ENCODE results near the gene CACNA2D3.

Gene CACNA2D3

GRCh38 chr3:54243960-54244682 is 121.8 kb downstream of the CACNA2D3 start:
- Histone ChIP-seq H3K9ac (ENCODE audit: low read length) (no peak overlapping the region), H3K79me2 (ENCODE audit: insufficient read depth, low read length) (no peaks in the 10 kb centered on the region), H4K20me1 (ENCODE audit: low read depth, low read length) (no peaks in the 10 kb centered on the region), H3K9me2 (replicated peaks; ENCODE audit: insufficient read depth, low read length) (no peaks in the 10 kb centered on the region), H3K4me2 (ENCODE audit: low read depth, low read length, poor library complexity, severe bottlenecking) (no peak overlapping the region), H3F3A (ENCODE audit: insufficient read depth) (no peaks in the 10 kb centered on the region), H2AFZ (ENCODE audit: low read depth, low read length, severe bottlenecking) (no peak overlapping the region), H3K27me3 (ENCODE audit: low read length) (no peaks in the 10 kb centered on the region), H3K36me3 (ENCODE audit: low read length) (no peaks in the 10 kb centered on the region), H3K9me3 (ENCODE audit: insufficient read depth, low read length) (no peaks in the 10 kb centered on the region), H3K27ac (ENCODE audit: low read depth, low read length) (no peak overlapping the region), H3K4me3 (ENCODE audit: insufficient read depth, low read length, poor library complexity, severe bottlenecking) (no peak overlapping the region)
- TF ChIP-seq EZH2phosphoT487 (conservative IDR thresholded peaks at IDR 0.05; ENCODE audit: low read length) (no peak), CTCF (IDR thresholded peaks at IDR 0.05; ENCODE audit: insufficient read depth, low read length, poor library complexity, severe bottlenecking) (no peak)

- Histone ChIP-seq H3K9me3 (ENCODE audit: insufficient read depth, low read length) (no peaks in the 10 kb centered on the region), H3F3A (ENCODE audit: insufficient read depth) (no peaks in the 10 kb centered on the region), H3K27me3 (ENCODE audit: low read length) (no peaks in the 10 kb centered on the region), H3K4me3 (ENCODE audit: insufficient read depth, low read length, poor library complexity, severe bottlenecking) (no peak overlapping the region), H3K36me3 (ENCODE audit: low read length) (no peaks in the 10 kb centered on the region), H3K27ac (ENCODE audit: low read depth, low read length) (no peak overlapping the region), H3K4me2 (ENCODE audit: low read depth, low read length, poor library complexity, severe bottlenecking) (no peak overlapping the region), H4K20me1 (ENCODE audit: low read depth, low read length) (no peaks in the 10 kb centered on the region), H2AFZ (ENCODE audit: low read depth, low read length, severe bottlenecking) (no peak overlapping the region), H3K9me2 (replicated peaks; ENCODE audit: insufficient read depth, low read length) (no peaks in the 10 kb centered on the region), H3K9ac (ENCODE audit: low read length) (no peak overlapping the region), H3K79me2 (ENCODE audit: insufficient read depth, low read length) (no peaks in the 10 kb centered on the region)
- TF ChIP-seq EZH2phosphoT487 (conservative IDR thresholded peaks at IDR 0.05; ENCODE audit: low read length): no peak
- no peak for TF ChIP-seq CTCF (IDR thresholded peaks at IDR 0.05; ENCODE audit: insufficient read depth, low read length, poor library complexity, severe bottlenecking)
Observed at GRCh38 chr3:54251705-54252104, 129.4 kb downstream of the CACNA2D3 start.

- Histone ChIP-seq H3K9me2 (replicated peaks; ENCODE audit: insufficient read depth, low read length) (no peaks in the 10 kb centered on the region), H3K9me3 (ENCODE audit: insufficient read depth, low read length) (no peaks in the 10 kb centered on the region), H3K9ac (ENCODE audit: low read length) (no peak overlapping the region), H3K4me2 (ENCODE audit: low read depth, low read length, poor library complexity, severe bottlenecking) (no peak overlapping the region), H4K20me1 (ENCODE audit: low read depth, low read length) (no peaks in the 10 kb centered on the region), H3K79me2 (ENCODE audit: insufficient read depth, low read length) (no peaks in the 10 kb centered on the region), H2AFZ (ENCODE audit: low read depth, low read length, severe bottlenecking) (no peak overlapping the region), H3K27me3 (ENCODE audit: low read length) (no peaks in the 10 kb centered on the region), H3K27ac (ENCODE audit: low read depth, low read length) (no peak overlapping the region), H3K36me3 (ENCODE audit: low read length) (no peaks in the 10 kb centered on the region), H3K4me3 (ENCODE audit: insufficient read depth, low read length, poor library complexity, severe bottlenecking) (no peak overlapping the region), H3F3A (ENCODE audit: insufficient read depth) (no peaks in the 10 kb centered on the region)
- TF ChIP-seq CTCF (IDR thresholded peaks at IDR 0.05; ENCODE audit: insufficient read depth, low read length, poor library complexity, severe bottlenecking) (no peak), EZH2phosphoT487 (conservative IDR thresholded peaks at IDR 0.05; ENCODE audit: low read length) (no peak)
Observed at GRCh38 chr3:54257125-54257720, 134.9 kb downstream of the CACNA2D3 start.

All from SU-DHL-6 (cell line).